HG02884 (cell line): ENCODE data around the gene TMEM63B.
A peak's percentile ranks its signal among the peaks of the same experiment; 100 is the strongest.
"Not testable (repeated sequence)": the region's sequence is repeated elsewhere in the genome, so short reads cannot be mapped to it uniquely, and the experiment has no call there.

Experiments
- ATAC-seq: cut with Tn5 transposase; IDR thresholded peaks from one replicate; pipeline ENCODE4 v1.9.1; 2021; ENCODE audit warnings: mild to moderate bottlenecking, moderate library complexity; ENCODE audit not compliant: unreplicated experiment

TMEM63B gene

DNA sequence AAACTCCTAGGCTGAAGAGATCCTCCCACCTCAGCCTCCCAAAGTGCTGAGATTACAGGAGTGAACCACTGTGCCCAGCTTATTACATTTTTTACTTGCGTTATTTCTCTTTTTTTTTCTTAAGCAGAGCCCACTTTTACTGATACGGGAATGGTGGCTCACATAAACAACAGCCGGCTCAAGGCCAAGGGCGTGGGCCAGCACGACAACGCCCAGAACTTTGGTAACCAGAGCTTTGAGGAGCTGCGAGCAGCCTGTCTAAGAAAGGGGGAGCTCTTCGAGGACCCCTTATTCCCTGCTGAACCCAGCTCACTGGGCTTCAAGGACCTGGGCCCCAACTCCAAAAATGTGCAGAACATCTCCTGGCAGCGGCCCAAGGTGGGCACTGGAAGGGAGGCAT lies 41.8 kb downstream of the TMEM63B start:
- no peak for ATAC-seq

DNA sequence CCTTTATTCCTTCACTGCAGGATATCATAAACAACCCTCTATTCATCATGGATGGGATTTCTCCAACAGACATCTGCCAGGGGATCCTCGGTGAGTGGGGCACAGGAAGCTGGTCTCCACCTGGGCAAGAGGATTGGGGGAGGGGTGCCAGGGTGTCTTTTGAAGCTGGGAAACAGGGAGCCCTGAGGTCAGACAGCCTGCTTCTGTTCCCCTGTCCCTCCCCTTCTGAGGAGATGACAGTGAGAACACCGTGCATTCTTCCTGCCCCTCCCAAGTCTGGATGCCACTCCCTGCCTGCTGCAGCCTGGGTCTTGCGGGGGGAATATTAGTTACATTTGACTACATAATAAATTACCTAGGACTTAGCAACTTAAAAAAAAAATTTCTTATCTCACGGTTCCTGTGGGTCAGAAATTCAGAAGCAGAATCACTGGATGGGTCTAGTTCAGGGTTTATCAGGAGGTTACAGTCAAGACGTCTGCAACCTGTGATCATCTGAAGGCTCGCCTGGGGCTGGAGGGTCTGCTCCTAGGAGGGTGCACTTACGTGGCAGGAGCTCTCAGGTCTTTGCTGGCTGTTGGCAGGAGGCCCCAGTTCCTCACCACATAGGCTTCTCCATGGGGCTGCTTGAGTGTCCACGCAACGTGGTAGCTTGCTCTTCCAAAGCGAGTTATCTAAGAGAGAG lies 42.7 kb downstream of the TMEM63B start:
- ATAC-seq, result no peak

DNA sequence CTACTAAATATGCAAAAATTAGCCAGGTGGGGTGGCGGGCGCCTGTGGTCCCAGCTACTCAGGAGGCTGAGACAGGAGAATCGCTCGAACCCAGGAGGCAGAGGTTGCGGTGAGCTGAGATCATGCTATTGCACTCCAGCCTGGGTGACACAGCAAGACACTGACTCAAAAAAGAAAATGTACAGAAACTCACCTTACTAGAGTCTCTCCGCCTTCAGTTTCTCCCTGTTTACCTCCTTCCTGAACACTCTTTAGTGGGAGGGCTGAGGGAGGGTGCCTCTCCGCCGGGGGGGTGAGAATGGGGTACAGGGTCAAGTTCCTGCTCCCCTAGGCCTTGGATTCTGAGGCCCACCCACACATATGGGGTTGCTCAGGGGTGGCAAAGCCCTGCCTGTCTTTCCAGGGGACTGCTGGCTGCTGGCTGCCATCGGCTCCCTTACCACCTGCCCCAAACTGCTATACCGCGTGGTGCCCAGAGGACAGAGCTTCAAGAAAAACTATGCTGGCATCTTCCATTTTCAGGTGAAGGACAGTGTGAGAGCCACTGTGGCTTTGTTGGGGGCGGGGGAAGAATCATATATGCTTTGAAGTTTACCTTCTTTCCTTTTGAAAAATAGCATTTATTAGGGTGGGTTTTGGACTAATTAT lies 44.7 kb downstream of the TMEM63B start:
- ATAC-seq, result no peak

DNA sequence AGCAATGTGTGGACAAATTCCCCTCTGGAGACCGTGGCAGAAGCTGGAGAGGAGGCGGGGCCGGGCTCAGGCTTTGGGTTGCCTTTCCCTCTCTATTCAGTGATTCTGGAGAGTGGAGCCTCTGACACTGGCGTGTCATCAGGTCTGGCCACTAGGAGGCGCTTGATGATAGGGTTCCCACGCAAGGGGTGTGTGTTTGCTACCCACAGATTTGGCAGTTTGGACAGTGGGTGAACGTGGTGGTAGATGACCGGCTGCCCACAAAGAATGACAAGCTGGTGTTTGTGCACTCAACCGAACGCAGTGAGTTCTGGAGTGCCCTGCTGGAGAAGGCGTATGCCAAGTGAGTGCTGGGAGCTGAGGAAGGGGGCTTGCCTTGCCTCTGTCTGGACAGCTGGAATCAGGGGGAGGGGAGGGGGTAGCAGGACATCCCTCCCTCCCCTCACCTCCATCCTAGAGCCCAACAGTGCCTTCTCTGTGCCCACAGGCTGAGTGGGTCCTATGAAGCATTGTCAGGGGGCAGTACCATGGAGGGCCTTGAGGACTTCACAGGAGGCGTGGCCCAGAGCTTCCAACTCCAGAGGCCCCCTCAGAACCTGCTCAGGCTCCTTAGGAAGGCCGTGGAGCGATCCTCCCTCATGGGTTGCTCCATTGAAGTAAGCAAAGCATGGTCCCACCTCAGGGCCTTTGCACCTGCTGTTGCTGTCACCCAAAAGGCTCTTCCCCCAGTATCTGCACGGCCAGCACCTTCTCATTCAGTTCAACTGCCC lies 45.6 kb downstream of the TMEM63B start:
- ATAC-seq, result peak; percentile 49

DNA sequence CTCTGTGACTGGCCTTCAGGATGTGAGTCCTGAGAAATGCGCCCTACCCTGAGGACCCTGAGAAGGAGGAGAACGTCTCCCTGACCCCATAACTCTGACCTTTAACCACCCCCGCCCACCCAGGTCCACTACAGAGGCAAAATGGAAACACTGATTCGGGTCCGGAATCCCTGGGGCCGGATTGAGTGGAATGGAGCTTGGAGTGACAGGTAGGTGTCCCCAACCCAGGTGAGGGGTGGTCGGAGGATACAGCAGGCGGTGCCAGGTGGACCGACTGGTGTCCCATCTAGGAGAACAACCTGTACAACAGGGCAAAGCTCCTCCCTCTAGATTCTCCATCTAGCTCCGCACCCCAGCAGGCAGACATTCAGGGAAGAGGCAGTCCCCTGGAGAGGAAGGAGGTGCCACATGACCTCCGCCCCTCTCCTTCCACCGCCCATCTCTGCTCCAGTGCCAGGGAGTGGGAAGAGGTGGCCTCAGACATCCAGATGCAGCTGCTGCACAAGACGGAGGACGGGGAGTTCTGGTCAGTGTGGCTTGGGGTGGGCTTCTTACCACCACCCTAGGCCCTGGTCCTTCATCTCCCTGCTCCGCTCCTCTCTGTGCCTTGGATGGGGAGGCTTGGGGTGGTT lies 48.9 kb downstream of the TMEM63B start:
- no peak for ATAC-seq

DNA sequence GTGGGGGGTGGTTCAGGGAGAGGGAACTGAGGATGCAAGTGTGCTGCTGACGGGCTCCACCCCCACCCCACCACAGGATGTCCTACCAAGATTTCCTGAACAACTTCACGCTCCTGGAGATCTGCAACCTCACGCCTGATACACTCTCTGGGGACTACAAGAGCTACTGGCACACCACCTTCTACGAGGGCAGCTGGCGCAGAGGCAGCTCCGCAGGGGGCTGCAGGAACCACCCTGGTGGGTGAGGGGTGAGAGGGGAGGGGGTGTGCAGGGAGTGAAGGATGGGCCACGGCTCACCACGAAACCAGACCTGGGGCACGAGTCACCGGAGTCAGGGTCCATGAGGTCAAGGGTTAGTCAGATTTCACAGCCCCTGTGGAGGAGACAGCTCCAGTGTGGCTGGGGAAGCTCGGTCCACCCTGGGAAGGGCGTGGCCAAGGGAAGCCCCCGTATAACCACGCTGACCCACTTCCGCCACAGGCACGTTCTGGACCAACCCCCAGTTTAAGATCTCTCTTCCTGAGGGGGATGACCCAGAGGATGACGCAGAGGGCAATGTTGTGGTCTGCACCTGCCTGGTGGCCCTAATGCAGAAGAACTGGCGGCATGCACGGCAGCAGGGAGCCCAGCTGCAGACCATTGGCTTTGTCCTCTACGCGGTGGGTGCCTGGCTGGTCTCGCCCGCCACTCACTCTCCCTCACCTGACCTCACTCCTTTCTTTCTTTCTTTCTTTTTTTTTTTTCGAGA lies 49.6 kb downstream of the TMEM63B start:
- no peak for ATAC-seq

DNA sequence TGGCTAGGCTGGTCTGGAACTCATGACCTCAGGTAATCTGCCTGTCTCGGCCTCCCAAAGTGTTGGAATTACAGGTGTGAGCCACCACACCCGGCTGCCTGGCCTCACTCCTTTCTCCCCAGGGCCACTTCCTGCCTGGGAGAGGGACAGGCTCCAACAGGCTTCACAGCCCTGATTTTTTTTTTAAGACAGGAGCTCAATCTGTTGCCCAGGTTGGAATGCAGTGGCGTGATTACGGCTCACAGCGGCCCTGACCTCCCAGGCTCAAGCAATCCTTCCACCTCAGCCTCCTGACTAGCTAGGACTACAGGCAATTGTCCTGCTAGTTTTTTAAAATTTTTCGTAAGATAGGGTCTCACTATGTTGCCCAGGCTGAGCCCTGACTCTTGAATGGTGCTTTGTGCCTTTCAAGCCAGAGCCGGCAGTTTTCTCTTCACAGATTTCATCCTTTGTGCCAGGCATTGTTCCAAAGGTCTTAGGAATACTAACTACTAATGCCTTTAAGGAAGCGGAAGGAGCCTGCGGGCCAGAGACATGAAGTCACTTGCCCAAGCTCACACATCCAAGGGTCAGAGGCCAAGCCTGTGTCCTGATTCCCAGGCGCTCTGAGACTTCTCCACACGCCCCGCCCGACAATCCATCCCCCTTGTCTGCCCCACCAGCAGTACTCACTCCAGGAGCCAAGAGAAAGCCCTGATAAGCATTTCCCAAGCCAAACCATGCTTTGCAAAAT lies 50.5 kb downstream of the TMEM63B start:
- no peak for ATAC-seq

DNA sequence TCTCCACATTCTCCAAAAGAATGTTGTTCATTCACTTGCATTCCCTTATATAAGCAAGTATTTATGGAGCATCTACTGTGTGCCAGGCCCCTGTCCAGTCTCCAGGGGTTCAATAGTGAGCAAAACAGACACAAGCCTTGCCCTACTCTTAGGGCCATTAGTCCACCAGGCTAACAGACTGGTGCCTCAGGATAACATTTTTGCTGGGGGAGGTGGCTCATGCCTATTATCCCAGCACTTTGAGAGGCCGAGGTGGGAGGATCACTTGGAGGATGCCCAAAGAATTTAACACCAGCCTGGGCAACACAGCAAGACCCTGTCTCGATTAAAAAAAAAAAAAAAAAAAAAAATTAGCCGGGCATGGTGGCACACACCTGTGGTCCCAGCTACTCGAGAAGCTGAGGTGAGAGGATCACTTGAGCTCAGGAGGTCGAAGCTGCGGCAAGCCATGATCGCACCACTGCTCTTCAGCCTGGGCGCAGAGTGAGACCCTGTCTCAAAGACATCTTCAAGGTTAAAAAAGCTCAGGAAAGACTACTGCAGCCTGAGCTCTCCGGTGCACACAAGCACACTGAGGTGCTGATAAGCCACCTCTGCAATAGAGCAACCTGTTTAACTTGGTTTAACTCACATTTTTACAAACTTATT lies 51.2 kb downstream of the TMEM63B start:
- no peak for ATAC-seq

DNA sequence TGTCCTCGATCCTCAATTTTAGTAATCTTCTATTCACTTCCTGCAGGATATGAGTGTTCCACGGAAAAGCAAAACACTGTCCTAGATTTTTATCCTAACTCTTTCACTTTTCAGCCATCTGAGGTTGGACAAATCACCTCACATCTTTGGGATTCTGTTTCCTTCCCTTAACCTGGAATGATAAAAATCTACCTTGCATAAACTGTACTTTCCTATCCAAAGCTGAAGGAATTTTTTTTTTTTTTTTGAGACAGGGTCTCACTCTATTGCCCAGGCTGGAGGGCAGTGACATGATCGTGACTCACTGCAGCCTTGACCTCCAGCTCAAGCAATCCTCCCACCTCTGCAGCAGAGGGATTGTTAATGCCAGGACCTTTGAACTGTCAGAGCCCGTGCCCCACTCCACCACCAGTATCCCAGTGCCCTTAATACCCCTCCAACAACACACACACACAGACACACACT lies 51.8 kb downstream of the TMEM63B start:
- ATAC-seq, result no peak

DNA sequence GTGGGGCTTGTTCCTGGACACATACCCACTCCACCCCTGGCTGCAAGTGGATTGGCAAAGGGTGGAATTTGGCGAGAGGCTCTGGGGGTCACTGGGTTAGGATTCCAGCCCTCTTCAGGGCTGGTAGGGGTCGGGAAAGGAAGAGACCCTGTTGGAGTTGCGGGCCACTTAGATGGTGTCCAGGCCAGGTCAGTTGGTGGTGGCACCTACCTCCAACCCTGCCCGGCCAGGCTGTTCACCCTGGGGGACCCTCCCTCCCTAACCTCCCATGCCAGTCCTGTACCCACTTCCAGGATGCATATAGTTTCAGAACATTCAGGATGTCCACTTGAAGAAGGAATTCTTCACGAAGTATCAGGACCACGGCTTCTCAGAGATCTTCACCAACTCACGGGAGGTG lies 52.3 kb downstream of the TMEM63B start:
- ATAC-seq, result no peak

DNA sequence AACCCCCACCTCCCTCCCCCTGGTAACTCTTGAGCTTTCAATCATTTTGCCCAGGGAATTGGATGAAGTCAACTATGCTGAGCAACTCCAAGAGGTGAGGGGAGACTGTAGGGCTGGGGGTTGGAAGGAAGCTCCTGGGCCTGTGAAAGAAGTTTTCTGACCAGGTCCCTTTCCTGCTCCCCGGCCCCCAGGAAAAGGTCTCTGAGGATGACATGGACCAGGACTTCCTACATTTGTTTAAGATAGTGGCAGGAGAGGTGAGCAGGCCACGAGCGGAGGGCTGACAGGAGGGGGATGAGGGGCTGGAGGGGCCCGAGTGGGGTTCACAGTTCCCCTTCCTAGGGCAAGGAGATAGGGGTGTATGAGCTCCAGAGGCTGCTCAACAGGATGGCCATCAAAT lies 53.1 kb downstream of the TMEM63B start:
- ATAC-seq, result no peak

DNA sequence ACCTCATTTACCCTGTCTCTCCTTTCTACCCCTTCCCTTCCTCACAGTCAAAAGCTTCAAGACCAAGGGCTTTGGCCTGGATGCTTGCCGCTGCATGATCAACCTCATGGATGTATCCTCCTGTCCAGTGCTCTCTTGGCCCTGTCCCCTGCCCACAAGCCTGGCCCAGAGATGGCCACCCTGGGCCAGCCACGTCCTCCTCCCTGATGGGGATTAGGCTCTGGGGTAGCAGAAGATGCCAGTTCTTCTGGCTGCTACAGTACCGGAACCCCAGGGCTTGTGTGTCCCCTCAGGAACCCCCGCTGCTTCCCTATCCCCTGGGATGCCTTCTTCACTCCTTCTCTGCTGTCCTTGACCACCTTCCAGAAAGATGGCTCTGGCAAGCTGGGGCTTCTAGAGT lies 53.5 kb downstream of the TMEM63B start:
- no peak for ATAC-seq

DNA sequence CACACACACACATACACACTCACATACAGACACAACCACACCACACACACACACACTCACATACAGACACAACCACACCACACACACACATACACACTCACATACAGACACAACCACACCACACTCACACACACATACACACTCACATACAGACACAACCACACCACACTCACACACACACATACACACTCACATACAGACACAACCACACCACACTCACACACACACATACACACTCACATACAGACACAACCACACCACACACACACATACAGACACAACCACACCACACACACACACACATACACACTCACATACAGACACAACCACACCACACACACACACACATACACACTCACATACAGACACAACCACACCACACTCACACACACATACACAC lies 54.4 kb downstream of the TMEM63B start:
- ATAC-seq, result not testable (repeated sequence)

DNA sequence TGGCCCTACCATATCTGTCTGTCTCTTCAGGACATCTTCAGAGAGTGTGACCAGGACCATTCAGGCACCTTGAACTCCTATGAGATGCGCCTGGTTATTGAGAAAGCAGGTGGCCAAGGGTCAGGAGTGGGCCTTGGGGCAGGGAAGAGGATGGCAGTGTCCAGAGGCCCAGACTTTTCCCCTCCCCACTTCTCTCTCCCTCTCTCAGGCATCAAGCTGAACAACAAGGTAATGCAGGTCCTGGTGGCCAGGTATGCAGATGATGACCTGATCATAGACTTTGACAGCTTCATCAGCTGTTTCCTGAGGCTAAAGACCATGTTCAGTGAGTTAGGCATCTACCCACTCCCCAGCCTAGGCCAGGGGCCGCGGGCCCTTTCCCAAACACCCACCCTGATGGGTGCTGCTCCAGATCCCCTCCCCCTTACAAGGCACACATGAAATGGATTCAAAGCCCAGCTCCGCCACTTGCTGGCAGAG lies 55.6 kb downstream of the TMEM63B start:
- no peak for ATAC-seq

DNA sequence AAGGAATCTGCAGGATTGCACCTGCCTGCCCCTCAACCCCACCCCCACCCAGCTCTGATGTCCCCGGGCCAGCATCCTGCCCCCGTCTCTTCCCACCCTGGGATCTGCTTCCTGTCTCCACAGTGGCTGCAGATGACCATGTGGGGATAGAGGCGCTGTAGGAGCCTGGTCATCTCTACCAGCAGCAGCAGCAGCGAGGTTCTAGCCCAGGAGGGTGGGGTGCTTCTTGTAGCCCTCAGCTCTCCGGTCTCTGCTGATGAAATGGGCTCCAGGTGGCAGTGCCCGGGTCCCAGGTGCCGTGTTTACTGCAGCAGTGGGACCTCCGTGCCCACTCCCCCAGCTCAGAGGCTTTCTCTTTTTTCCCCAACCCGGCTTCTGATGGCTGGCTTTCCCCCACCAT lies 56.4 kb downstream of the TMEM63B start:
- ATAC-seq, result no peak

DNA sequence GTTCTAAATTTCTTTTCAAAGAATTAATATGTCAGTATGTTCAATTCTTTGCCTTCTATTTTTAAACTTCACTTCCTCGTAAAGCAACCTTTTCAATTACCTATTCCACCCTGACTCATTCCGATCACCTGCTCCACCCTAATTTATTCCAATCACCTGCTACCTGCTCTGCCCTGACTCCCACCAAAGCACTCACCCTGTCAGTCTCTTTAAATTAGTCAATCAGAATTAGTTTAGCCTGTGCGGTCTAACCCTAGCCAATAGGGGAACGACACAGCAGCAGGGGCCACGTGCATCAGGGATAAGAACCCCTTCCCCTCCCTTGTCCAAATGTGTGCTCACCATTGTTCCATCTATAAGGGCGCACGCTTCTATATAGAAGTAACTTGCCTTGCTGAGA lies 58.0 kb downstream of the TMEM63B start:
- not testable (repeated sequence) for ATAC-seq

DNA sequence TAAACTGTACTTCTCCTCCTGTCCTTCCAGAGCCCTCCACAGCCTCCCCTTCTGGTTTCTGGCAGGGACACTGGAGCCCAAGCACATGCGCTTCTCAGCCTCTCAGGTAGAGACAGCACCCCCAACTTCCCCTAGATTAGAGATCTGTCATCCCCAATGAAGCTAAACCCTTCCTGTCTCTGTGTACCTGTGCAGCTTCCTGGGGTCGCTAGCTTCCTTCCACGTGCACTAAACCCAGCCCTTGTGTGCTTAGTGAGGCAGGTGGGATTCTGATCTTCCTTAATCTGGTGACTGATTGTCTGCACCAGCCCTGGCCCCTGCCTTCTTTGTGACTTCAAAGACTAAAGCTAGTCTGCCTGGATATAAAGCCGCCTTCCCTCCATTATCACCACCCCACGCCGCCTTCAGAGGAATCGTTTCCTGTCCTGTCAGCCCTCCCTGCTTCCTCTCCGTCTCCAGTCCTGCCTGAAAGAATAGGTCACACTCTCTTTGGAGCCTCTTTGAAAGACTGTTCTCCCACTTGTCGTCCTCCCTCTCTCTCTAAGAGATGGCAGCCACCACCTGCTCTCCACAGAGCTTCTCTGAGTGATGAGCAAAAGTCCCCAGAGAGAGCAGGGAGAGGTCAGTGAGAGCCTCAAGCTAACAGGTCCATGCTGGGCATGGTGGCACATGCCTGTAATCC lies 58.7 kb downstream of the TMEM63B start:
- no peak for ATAC-seq

DNA sequence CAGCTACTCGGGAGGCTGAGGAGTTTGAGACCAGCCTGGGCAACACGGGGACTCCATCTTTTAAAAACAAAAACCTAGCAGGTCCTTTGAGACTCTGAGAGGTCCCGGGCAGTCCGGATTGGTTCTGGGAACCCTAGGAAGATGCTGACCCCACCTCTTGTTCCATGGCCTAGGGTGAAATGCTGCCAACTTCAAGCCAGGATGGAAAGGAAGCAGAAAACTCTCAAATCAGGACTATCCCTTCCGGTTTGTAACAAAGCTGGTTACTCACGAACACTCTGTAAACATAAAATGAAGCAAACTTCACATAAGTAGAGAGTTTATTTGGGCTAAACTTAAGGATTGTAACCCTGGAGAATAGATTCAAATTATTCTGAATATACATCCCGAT lies 59.3 kb downstream of the TMEM63B start:
- ATAC-seq, result no peak

DNA sequence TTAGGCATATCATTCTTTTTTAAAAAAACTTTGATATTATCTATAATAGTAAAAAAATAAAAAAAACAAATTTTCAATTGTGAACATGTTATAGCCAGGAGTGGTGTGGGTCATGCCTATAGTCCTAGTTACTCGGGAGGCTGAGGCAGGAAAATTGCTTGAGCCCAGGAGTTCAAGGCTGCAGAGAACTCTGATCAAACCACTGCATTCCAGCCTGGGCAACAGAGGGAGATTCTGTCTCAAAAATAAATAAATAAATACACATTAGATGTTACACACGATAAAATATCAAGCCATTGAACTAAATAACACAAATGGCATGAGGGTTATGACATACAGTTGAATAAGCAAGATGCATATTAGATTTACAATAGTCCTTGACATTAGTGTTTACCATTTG lies 61.5 kb downstream of the TMEM63B start:
- ATAC-seq, result no peak
